Measurements from ENCODE around the gene SRRD.
A peak's percentile ranks its signal among the peaks of the same experiment; 100 is the strongest.
"Not testable (repeated sequence)": the region's sequence is repeated elsewhere in the genome, so short reads cannot be mapped to it uniquely, and the experiment has no call there.

SRRD gene

DNA sequence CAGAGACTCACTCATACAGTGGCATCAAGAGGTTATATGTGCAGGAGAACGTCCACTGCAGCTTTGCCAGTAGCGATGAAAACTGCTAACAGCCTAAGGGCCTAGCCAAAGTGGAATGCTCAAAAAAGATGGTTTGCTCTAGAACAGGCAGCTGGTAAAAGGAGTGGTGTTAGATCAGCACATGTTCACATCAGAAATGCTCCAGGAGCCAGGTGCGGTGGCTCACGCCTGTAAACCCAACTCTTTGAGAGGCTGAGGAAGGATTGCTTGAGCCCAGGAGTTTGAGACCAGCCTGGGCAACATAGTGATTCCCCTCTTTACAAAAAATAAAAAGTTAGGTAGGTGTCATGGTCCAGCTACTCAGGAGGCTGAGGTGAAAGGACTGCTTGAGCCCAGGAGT lies 38.9 kb downstream of the SRRD start:
- DNase-seq (ENCODE audit: low read depth): no peak

DNA sequence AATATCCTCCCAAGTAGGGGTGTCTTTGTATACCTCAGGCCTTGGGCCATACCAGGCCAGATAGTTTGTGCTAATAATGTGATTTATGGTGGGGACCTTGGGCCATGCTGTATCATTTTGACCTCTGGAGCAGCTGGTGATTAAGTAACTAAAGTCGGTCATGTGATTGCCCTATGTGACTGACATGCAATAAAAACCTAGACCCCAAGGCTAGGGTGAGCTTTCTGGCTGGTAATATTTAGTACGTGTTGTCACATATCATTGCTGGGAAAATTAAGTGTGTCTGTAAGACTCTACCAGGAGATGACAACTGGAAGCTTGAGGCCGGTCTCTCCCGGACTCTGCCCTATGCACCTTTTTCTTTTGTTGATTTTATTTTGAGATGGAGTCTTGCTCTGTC lies 41.2 kb downstream of the SRRD start:
- DNase-seq (ENCODE audit: low read depth): no peak

DNA sequence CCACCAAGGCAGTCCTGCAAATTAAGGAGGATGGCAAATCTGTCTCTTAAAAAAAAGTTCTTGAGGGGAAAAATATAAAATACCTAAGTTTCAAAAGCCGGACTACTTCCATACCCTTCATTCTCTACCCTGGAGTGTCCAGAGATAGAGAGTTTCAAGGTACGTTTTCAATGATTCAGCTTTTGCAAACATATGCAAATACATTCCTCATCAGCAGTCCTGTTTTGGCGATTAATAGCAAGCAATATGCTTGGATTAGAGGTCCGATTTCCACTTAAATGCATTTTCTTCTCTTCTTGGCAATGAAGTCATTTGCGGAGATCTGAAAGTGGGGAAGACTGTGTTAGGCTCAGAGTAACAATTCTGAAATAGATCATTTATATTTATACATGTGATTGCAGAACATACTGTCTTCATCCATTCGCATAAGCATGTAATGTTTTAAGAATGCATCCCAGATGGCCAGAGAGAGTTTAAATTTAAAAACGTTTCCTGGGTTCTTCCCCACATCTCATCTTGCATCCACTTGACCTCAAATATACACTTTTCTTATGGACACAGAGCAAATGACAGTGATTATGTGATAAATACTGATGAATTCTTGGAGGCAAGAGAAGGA lies 42.4 kb downstream of the SRRD start:
- DNase-seq (ENCODE audit: low read depth): no peak

DNA sequence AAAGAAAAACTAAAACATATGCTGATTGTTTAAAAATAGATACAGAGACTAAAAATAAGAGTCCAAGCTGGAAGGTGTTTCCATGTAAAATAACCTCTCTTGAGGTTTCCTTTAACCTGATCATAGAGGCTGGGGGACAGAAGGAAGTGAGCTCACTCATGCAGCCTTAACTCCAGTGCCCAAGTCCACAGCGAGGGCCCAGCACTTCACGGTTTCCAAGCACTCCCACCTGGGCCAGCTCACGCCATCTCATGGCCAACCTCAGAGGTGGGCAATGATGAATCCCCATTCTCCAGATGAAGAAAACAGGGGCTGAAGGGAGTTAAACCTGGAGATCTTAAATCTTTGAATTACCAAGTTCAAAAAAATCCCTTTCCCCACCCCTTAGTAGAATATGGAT lies 43.5 kb downstream of the SRRD start:
- no peak for DNase-seq (ENCODE audit: low read depth)

DNA sequence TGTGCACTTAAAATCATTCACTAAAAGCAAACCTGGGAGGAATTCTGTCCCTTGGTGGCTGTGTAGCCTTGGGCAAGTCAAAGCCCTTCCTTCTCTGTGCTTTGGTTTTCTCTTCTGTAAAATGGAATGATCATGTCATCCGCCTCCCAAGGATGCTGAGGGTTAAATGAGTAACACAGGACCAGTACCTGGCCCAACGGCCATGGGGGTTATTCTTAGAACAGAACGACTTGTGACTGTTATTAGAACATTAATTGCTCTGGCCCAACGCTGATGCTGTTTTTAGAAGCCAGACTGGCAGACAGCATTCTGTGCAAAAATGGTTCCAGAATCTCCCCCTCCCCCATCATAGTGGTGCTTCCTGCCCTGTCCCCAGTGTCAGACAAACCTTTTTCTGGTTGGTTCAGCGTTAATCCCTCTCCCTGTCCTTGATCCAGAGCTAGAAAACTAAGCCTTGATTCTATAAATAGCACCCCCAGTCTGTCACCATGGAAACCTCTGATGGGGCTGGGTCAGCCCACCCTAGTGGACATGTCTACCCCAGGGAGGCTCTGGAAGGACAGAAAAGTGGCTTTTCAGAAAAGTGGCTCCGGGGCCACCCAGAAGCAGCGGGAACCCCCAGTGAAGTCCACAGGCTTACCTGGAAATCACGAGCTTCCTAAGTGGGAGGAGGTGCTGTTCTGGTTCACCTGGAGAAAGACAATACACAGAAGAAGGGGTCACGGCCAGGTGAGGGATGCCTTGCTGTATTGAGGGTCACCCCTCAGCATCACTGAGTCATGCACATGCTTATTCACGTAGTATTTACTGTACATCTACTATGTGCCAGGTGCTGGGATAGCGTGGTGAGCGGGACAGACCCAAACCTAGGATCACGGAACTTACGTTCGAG lies 44.1 kb downstream of the SRRD start:
- no peak for DNase-seq (ENCODE audit: low read depth)

DNA sequence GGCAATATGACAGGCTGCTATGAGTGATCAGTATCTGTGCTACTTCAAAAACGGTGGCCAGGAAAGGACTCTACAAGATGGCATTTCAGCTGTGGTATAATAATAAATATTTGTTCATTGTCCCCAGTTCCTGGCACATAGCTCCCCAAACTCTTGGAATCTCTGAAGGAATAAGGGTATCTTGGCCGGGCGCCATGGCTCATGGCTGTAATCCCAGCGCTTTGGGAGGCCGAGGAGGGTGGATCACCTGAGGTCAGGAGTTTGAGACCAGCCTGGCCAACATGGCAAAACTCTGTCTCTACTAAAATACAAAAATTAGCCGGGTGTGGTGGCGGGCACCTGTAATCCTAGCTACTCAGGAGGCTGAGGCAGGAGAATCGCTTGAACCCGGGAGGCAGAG lies 44.8 kb downstream of the SRRD start:
- not testable (repeated sequence) for DNase-seq (ENCODE audit: low read depth)

DNA sequence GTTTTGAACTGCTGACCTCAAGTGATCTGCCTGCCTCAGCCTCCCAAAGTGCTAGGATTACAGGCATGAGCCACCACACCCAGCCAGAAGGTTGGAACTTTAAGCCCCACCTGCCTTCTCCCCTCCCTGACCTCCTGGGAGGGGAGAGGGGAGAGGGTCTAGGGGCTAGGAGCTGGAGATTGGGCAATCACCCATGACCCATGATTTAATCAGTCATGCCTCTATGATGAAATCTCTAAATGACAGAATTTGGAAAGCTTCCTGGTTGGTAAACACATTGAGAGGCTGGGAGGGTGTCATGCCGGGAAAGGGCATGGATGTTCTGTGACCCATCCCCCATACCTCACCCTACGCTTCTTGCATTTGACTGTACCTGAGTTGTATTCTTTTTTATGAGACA lies 45.7 kb downstream of the SRRD start:
- DNase-seq (ENCODE audit: low read depth): peak; percentile 30

DNA sequence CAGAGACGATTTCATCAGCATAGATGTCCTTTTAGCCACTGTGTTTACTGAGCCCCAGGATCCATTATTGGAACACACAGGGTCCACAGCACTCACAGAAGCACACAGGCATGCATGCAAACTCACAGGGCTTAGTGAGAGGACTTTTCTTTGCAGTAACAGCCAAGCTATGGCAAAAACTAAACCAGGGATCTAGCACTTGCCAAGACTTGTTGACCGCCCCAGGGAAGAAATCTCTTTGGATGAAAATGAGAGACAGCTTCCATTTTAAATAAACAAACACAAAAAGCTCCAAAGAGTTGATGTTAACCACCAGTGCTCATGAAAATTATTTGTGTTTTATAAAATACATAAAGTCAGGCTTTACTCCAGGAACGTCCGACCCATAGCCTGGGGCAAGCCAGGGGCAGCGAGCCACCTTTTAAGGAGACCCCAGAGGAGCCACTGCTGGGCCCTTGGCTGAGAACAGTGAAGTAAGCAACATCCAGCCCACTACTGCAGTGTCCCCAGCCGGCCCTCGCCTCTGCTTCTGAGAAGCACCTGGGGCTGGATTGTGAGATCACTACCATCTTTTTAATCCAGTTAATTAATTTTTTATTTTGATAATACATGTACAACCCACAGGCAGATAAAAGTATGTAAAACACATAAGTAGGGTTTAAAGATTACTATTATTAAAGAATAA lies 50.6 kb downstream of the SRRD start:
- DNase-seq (ENCODE audit: low read depth): no peak

DNA sequence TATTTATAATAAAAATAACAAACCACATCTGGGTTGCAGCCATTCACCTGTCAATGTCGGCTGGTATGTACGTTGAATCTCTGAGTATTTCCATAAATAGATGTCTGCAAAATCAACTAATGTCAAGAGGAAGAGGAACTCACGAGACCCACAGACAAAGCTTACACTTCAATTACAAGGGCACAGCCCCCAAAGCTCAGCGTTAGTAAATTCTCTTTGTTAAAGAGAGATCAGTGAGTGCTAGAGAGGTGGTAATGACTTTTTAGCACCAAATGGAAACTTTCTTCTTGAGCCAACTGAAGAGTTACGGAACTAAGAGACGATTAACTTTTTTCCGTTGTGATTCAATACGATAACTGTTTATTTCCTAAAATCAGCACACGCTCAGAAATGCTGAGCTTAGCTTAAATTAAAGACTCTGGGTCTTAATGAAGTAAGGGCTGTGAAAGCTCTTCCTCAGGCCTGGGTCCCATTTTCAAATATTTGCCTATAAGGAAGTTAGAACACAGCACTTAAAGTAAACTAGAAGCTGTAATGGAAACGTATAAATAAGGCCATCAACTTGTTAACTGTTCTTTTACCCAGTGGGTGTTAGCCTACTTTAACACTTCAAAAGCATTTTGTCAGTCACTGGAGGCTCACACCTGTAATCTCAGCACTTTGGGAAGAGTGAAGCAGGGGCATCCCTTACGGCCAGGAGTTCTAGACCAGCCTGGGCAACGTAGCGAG lies 51.4 kb downstream of the SRRD start:
- no peak for DNase-seq (ENCODE audit: low read depth)

DNA sequence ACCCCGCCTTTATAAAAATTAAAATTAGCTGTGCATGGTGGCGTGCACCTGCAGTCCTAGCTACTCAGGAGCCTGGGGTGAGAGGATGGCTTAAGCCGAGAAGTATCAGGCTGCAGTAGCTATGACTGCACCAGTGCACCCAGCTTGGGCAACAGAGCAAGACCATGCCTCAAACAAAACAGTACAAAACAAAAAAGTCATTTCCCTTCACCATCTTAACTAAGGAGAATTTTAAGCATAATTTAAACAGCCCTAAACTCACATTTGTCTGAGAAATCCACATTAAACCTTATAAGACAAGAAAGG lies 51.9 kb downstream of the SRRD start:
- no peak for DNase-seq (ENCODE audit: low read depth)

DNA sequence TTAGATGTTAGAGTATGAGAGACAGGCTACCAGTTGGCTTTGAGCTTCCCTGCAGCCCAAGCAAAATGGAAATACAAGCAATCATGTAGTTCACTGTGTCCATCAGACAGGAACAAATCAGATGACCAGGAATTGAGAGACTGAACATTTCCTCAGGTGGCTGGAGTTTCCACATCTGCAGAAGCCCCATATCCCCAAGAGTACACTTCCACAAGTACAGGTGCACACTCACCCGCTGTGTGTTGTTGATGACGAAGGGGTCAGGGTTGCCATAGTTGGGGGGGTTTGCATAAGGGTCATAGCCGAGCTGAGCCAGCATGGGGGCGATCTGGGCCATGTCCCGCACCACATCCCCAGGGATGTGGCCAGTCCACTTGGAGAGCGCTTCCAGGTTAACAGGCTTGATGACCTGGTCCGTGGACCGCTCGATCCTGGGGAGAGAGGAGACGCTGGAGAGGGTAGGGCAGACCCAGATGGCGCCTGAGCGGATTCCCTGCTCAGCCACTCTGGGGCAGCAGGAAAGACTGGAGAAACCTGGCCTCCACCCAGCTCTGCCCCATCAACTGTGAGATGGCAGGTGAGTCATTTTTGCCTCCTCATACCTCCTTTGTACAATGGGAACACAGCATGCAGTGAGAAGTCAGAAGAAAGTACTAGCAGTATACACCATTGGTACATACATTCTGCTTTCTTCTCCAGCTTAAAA lies 52.5 kb downstream of the SRRD start:
- no peak for DNase-seq (ENCODE audit: low read depth)

DNA sequence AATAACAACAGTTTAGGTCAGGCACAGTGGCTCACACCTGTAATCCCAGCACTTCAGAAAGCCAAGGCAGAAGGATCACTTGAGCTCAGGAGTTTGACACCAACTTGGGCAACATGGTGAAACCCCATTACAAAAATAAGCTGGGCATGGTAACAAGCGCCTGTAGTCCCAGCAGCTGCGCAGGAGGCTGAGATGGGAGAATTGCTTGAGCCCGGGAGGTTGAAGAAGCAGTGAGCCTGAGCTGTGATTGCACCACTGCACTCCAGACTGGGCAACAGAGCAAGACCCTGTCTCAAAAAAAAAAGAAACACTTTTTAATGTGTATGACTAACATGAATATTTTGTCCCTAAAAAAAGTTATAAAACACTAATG lies 53.1 kb downstream of the SRRD start:
- no peak for DNase-seq (ENCODE audit: low read depth)

DNA sequence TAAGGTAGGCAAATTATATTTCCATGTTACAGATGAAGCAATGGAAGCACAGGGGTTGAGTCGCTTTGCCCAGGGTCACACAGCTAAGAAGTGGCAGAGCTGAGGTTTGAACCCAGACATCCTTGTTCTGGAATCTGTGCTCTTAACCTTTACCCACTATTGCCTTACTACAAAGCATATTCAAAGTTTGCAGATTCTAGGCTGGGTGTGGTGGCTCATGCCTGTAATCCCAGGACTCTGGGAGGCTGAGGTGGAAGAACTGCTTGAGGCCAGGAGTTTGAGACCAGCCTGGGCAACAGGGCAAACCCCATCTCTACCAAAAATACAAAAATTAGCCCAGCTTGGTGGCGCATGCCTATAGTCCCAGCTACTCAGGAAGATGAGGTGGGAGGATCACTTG lies 56.4 kb downstream of the SRRD start:
- DNase-seq (ENCODE audit: low read depth): no peak

DNA sequence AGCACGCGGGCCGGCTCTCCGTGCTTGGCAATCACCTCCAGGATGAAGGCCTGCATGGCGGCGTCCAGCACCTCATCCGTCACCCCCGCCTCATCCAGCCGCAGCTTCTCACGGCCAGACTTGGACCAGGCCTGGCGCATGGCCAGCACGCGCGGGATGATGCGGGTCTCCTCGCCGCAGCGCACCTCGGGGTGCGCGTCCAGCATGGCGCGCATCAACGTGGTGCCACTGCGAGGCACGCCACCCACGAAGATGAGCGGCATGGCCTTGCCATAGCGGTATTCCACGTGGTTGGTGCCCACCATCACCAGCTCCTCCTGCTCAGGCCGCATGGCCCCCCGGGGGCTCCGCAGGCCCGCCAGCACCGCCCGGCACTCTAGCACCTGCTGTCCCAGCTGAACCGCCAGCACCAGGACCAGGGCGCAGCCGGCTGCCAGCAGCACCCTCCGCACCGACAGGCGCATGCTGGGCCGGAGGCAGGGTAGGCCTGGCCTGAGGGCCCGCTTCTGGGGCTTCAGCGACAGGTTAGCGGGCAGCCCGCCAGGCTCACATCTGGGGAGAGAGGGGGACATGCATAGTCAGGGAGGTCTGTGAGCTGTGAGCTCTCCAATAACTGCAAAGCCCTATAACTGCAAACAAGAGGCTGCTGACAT lies 57.6 kb downstream of the SRRD start:
- DNase-seq (ENCODE audit: low read depth): no peak

DNA sequence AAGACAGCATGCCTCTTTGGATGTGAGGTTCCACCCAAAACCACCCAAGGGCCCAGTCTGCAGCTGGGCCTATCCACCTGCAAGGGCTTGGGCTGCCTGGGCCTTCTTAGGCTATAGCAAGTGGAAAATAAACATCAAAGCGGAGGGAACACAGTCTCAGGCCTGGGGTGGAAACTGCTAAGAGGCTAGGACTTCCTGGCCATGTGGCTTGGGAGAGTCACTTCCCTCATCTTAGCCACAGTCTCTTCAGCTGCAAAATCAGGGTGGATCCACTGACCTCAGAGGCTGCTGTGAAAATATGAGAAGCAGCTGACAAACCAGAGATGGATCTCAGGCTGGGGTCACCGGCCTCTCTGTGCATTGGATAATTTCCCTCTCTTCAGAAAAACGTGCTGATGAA lies 59.2 kb downstream of the SRRD start:
- no peak for DNase-seq (ENCODE audit: low read depth)
